ENCODE results near the gene DHRS7B.
"Not testable (repeated sequence)": the region's sequence is repeated elsewhere in the genome, so short reads cannot be mapped to it uniquely, and the experiment has no call there.

Gene DHRS7B

GRCh38 chr17:21107067-21107650, 19.6 kb upstream of the DHRS7B start:
- DNase-seq (ENCODE audit: low read depth in 1 of 2, low spot score in 1 of 2): not testable (repeated sequence)

GRCh38 chr17:21108651-21109050, 18.1 kb upstream of the DHRS7B start:
- DNase-seq (ENCODE audit: low read depth in 1 of 2, low spot score in 1 of 2): no peak

- no peak for DNase-seq (ENCODE audit: low read depth in 1 of 2, low spot score in 1 of 2)
Observed at GRCh38 chr17:21113049-21113690, 13.6 kb upstream of the DHRS7B start.

- no peak for DNase-seq (ENCODE audit: low read depth in 1 of 2, low spot score in 1 of 2)
Observed at GRCh38 chr17:21113716-21114115, 13.0 kb upstream of the DHRS7B start.

- not testable (repeated sequence) for DNase-seq (ENCODE audit: low read depth in 1 of 2, low spot score in 1 of 2)
Observed at GRCh38 chr17:21114791-21115190, 12.0 kb upstream of the DHRS7B start.

- DNase-seq (ENCODE audit: low read depth in 1 of 2, low spot score in 1 of 2): peak; percentile 42 to 45
Observed at GRCh38 chr17:21119247-21119918, 7.4 kb upstream of the DHRS7B start.

- DNase-seq (ENCODE audit: low read depth in 1 of 2, low spot score in 1 of 2): no peak
Observed at GRCh38 chr17:21119919-21120249, 6.9 kb upstream of the DHRS7B start.

GRCh38 chr17:21124086-21124485, 2.7 kb upstream of the DHRS7B start:
- no peak for DNase-seq (ENCODE audit: low read depth in 1 of 2, low spot score in 1 of 2)

GRCh38 chr17:21124517-21124916, 2.2 kb upstream of the DHRS7B start:
- DNase-seq (ENCODE audit: low read depth in 1 of 2, low spot score in 1 of 2): not testable (repeated sequence)

GRCh38 chr17:21125862-21126261, 902 bp upstream of the DHRS7B start:
- DNase-seq (ENCODE audit: low read depth in 1 of 2, low spot score in 1 of 2): peak; percentile 12 to 31

- no peak for DNase-seq (ENCODE audit: low read depth in 1 of 2, low spot score in 1 of 2)
Observed at GRCh38 chr17:21127509-21128077, 829 bp downstream of the DHRS7B start.

- DNase-seq (ENCODE audit: low read depth in 1 of 2, low spot score in 1 of 2): no peak
Observed at GRCh38 chr17:21129023-21129681, 2.4 kb downstream of the DHRS7B start.

GRCh38 chr17:21131137-21131536, 4.4 kb downstream of the DHRS7B start:
- no peak for DNase-seq (ENCODE audit: low read depth in 1 of 2, low spot score in 1 of 2)

GRCh38 chr17:21132428-21132827, 5.7 kb downstream of the DHRS7B start:
- DNase-seq (ENCODE audit: low read depth in 1 of 2, low spot score in 1 of 2): no peak

GRCh38 chr17:21134559-21134958, 7.8 kb downstream of the DHRS7B start:
- no peak for DNase-seq (ENCODE audit: low read depth in 1 of 2, low spot score in 1 of 2)

- DNase-seq (ENCODE audit: low read depth in 1 of 2, low spot score in 1 of 2): no peak
Observed at GRCh38 chr17:21140911-21141310, 14.1 kb downstream of the DHRS7B start.

- DNase-seq (ENCODE audit: low read depth in 1 of 2, low spot score in 1 of 2): no peak
Observed at GRCh38 chr17:21141331-21141730, 14.6 kb downstream of the DHRS7B start.

- DNase-seq (ENCODE audit: low read depth in 1 of 2, low spot score in 1 of 2): not testable (repeated sequence)
Observed at GRCh38 chr17:21142065-21142464, 15.3 kb downstream of the DHRS7B start.

GRCh38 chr17:21143695-21144094, 16.9 kb downstream of the DHRS7B start:
- no peak for DNase-seq (ENCODE audit: low read depth in 1 of 2, low spot score in 1 of 2)

GRCh38 chr17:21144299-21144698, 17.5 kb downstream of the DHRS7B start:
- not testable (repeated sequence) for DNase-seq (ENCODE audit: low read depth in 1 of 2, low spot score in 1 of 2)

GRCh38 chr17:21146362-21147015, 19.7 kb downstream of the DHRS7B start:
- DNase-seq (ENCODE audit: low read depth in 1 of 2, low spot score in 1 of 2): no peak
